Iris pigment epithelial cell (primary cell): ENCODE data around the gene COMT.
"Not testable (repeated sequence)": the region's sequence is repeated elsewhere in the genome, so short reads cannot be mapped to it uniquely, and the experiment has no call there.

ENCODE experiments used
- DNase-seq: peaks from one replicate; pipeline ENCODE4 v3.0.0-alpha.2; 2011; ENCODE audit warnings: low read depth

The COMT gene

DNA sequence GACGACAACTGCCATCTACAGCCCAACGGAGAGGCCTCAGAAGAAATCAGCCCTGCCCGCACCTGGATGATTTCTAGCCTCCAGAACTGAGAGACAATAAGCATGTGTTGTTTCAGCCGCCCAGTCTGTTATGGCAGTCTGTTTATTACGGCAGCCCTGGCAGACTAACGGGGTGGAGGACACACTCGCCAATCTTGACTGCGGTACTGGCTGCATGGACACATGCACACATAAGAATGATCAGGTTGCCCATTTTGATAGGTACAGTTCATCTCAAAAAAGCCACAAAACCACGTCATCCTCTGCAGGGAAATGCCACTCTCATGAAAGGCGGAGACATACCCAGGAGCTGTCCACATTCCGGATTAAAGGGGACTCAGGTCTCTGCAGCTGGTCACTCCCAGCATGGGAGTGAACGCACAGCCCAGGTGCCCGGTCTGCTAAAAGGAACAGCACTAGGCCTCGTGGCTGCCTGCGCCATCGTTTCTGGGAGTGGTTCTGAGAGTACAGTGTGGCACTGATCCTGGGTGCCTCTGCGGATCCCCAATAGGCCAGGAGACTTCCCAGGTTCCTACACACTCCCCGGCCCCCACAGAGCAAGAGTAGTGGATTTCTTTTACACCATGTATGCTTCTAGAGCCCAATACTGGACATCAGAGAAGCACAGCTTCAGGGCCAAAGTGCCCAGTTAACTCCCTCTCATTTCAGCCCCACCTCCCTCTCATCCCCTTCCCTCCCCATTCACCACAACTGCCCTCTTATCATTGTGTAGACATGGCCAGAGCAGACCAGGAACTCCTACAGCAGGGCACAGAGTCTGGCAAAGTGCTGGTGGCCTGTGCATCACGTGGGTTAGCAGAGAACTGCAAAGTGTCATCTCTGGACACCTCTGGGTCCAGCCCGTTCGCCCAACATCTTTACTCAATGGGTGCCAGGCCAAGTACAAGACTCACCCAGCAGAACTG lies 11.7 kb upstream of the COMT start:
- no peak for DNase-seq

DNA sequence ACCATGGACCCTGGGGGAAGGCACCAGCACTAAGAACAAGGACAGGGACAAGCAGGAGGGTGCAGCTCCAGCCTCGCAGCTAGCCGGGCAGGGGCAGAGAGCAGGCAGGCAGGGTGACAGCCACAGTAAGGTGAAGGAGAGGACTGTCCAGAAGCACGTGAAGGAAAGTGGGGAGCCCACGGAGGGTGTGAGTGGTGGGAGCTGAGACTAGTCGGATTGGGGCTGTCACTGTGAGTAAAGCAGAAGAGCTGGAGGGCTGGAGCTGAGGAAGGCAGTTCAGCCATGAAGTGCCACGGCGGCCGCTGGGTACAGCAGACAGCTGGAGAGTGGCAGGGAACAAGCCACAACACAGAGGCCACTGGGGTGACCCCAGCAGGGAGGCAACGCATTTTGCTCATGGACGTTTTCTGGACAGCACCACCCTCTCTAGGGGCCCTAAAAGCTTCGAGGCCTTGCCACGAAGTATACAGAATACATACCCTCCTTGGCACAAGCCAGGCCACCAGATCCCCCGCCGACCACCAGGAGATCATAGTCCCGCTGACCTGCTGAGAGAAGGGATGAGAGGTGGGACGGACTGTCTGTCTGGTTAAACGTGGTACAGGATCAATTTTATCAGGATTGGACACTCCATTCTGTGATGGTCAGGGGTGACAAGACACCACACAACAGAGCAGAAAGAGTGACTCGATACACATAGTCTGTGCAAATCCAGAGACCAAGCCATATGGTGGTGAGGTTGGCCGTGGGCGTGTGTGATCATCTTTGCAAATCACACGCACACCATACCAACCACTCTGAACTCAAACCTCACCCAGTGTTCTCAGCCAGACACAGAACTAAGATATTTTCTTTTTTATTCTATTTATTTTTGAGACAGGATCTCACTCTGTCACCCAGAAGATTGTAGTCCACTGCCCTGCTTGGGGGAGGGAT lies 10.8 kb upstream of the COMT start:
- no peak for DNase-seq

DNA sequence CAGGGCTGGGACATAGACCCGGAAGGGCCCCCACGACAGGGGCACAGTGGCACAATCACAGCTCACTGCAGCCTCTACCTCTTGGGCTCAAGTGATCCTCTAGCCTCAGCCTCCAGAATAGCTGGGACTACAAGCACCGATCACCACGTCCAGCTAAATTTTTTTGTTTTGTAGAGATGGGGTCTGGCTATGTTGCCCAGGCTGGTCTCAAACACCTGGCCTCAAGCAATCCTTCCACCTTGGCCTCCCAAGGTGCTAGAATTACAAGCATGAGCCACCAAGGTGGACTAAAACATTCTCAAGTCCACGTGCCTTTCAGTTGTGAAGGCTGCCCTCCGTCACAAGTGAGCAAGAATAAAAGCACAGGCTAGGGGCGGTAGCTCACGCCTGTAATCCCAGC lies 10.1 kb upstream of the COMT start:
- no peak for DNase-seq

DNA sequence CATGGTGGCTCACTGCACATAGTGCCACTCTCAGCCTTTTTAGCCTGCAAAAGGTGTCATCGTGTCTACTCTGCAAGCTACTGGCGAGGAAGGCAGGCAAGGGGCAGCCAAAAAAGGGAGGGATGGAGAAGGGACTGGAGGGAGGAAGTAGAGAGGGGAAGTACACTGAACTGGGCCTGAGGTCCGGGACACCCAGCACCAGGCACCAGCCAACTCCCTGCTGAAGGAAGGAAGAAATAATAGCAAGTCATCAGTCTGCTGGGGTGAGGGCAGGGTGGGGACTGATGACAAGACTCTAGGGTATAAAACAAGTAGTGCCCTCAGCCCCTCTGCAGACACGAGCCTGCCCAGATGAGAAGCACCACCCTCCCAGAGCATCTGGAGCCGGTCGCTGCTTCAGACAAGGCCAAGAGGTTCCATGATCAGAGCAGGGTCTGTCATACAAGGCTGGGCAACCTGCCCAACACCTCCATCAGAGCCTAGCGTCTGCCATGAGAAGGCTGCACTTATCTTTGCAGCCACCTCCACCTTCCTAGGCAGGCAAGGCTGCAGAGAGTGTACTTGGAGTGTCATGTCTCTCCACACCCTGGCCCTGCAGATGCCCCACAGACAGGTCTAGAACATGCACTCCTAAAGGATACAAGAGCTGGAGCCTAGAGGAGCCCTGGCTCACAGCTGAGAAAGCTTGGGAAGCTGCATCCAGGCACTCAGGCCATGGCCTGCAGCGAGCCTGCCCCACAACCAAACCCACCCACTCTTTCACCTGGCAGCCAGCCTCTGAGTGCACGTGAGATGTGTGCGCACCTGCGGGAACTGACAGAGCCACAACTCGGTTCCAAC lies 9.0 kb upstream of the COMT start:
- no peak for DNase-seq

DNA sequence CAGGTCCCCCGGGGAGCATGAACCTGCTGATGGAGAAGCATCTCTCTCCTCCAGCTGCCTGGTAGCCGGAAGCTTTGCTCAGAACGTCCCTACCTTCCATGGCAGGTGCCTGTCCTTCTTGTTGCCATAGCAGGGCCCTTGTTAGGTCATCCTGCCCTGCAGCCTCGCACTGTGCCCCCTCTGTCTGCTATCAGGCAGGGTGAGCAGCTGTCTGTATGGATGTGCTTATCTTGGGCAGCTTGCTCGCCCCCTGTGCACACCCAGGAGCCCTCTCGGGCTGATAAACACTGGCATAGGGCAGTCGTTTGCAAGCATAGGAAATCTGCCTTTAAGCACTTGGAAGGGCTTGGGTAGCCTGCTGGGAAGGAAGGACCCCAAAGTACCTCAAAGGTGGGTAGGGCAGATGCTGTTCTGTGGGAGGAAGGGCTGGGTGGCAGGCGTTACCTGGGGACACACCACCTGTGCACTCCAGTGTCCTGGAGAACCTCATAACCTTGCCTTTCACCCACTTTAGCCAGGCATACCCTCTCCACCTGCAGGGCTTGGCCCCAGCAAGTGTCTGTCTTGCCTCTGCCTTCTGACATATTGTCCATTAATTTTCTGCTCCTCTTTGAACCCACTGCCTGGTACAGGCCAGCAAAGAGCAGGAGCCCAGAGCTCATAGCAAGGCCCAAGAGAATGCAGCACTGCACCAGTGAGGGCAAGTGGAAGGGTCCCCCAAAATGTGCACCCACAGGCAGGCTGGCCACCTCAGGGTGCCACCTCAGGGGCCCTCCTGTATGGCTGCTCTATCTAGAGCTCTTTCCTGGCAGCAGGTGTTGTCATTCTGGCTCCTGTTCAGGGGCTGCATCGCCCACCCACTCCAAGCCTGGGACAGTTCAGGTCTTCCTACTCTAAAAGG lies 8.0 kb upstream of the COMT start:
- DNase-seq = no peak

DNA sequence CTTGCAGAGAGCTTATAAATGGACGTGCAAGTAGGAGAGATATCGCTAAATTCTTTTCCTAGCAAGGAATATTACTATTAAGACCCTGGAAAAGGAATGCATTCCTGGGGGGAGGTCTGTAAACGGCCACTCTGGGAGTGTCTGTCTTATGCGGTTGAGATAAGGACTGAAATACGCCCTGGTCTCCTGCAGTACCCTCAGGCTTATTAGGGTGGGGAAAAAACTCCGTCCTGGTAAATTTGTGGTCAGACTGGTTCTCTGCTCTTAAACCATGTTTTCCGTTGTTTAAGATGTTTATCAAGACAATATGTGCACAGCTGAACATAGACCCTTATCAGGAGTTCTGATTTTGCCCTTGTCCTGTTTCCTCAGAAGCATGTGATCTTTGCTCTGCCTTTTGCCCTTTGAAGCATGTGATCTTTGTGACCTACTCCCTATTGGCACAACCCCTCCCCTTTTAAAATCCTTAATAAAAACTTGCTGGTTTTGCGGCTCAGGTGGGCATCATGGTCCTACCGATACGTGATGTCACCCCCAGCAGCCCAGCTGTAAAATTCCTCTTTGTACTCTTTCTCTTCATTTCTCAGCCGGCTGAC lies 6.4 kb upstream of the COMT start:
- not testable (repeated sequence) for DNase-seq

DNA sequence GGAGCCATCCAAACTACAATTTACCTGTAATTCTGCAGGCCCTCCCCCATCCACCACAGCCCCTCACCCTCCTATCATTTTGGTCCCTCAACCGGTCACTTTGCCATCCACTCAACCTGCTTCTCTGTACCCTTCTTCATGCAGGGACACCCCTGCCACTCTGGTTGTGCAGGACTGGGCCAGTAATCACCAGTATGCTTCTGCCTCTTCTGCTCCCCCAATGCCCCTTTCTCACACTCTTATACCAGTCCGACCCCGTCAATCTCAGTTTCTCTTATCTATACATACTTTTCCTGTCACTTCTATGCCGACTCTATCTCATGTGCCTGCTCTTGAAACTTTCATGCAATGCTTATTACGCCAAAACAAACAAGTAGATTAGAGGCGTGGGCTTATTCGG lies 5.1 kb upstream of the COMT start:
- no peak for DNase-seq

DNA sequence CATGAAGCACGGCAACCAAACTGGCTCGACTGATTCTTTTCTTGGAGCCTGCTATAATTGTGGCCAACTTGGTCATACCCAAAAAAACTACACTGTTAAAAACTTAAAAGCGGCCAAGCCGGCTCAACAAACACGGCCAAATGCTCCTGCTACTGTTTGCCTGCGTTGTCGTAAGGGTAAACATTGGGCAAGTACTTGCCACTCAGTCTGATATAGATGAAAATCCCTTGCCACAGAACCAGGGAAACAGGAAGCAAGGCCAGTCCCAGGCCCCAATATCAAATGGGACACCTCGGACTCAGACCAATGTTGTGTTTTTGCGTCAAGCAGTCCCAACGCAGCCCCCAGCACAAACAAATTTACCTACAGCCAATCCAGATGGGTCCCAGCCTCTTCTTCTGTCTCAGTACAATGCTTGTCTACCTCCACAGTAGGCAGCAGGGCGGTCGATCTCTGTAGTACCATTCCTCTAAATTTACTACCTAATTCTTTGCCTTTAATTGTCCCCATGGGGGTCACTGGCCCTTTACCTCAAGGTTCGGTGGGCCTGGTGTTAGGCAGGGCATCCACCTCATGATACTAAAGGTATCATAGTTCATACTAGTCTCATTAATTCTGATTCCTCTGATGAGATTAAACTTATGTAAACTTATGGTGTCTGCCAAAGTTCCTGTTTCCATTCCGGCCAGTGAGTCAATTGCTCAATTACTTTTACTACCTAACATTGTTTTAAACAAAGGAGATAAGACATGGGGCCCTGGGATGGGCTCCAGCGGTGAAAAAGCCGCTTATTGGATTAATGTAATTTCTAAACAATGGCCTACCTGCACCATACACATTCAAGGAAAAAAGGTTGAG lies 3.7 kb upstream of the COMT start:
- peak; percentile 60 for DNase-seq

DNA sequence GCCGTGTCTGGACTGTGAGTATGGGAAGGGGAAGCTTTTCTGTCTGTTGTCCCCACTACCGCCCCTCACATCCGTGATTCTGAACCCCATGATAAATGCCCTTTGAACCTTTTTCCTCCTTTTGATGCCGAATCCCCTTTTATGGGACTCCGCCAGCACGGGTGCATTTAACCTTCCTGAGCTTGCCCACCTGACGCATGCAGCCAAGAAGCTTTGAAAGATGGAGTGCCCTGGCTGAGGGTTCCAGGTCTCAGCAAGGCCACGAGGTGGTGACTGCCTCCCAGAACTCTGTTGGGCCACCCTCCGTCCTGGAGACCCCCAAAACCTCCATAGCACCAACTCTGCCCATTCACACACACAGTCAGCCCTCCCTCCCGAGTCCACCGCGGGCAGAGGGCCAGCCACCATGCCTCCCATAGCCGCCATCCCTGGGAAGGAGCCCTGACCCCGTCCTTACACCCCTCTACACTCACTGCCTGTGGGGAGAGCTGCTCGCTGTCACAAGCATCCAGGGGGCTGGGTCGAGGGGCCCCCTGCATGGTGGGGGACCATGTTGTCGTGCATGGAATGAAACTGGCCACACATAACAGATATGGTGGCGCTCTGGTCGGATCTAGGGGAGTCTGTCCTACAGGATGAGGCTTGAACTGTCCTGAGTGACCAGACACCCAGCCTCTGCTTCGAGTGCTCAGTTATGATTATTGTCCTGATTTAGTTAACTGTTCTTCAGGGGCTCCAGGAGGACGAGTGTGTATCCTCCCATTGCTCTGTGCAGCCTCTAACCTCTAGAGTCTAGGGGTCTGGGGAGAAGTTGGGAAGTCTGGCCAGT lies 822 bp upstream of the COMT start:
- no peak for DNase-seq

DNA sequence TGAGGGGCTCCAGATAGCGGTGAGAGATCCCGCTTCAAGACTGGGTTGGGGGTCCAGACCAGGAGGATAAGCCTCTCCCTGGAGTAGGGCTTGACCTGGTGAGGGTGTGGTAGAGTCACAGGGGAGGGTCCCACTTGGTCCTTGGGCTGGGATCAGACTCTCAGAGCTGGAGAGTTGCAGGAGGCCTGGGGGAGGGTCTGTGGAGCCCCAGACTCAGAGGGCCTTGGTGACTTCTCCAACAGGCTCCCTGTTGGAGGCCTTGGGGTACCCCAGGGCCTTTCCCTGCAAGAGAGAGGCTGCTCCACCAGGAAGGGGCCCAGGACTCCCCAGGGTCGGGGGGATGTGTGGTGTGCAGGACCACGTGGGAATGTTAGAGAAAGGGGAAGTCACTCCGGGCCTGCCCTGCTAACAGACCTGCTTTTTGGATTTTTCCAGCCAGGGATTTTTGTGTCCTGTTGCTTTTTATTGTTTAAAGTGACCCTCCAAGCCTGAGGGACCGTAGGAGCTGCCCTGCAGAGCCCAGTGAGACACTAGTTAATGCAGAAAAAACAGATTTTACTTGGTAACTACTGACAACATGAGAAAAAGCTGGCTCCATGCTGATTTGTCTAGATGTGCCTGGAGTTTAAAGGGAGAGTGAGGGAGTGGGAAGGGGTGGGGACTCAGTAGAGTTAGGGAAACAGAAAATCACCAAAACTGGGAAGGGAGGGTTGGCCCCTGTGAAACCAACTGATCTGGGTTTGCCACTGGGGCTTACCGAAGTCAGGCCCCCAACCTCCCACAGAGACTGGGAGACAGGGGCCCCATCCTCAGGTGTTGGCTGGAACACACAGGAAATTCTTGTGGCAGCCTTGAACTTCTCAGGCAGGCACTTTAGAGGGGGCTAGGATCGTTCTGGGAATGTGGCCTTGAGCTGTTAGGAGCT lies 847 bp downstream of the COMT start:
- DNase-seq = peak; percentile 79

DNA sequence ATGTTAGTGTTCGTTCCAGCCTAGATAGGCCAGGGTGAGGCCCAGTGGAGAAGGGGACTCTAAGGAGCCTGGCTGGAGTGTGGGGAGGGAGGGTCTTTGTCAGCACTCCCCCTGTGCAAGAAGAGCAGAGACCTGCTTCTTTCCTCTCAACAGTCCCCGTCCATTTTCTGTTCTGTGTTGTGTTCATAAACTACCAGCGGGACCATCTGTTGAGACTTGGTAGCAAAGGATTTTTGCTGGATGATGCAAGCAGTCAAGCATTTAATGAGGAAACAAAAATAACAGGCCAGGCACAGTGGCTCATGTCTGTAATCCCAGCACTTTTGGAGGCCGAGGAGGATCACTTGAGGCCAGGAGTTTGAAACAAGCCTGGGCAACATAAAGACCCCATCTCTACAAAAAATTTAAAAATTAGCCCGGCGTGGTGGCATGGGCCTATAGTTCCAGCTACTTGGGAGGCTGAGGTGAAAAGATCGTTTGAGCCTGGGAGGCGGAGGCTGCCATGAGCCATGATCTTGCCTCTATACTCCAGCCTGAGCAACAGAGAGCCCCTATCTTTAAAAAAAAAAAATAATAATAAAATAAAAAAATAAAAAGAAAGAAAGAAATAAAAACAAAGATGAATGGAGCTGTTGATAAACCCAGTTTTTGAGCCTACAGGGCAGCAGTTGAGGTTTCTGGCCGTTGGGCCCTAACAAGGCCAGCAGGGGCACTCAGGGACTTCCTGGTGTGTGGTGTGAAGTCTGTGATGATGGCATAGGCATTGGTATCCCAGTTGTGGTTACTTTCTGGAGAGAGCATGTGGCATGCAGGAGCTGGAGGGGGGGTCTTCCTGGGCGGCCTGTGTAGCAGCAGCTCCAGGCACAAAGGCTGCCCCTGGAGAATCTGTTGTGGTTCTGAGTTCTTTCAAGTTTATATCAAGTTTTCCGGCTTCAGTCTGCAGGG lies 1.8 kb downstream of the COMT start:
- DNase-seq = peak; percentile 94

DNA sequence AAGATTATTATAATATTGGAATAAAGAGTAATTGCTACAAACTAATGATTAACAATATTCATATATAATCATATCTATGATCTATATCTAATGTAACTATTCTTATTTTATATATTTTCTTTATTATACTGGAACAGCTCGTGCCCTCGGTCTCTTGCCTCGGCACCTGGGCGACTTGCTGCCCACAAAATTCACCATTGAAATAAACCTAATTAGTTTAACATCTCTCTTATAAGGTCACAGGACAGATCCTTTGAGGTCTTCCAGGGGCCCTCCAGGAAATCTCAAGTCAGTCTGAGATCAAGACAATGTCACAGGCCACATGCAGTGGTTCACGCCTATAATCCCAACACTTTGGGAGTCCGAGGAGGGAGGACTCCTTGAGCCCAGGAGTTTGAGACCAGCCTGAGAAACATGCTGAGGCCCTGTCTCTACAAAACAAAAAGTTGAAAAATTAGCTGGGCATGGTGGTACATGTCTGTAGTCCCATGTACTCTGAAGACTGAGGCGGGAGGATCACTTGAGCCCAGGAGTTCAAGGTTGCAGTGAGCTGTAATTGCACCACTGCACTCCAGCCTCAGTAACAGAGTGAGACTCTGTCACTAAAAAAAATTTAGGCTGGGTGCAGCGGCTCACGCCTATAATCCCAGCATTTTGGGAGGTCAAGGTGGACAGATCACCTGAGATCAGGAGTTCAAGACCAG lies 6.6 kb downstream of the COMT start:
- DNase-seq = no peak

DNA sequence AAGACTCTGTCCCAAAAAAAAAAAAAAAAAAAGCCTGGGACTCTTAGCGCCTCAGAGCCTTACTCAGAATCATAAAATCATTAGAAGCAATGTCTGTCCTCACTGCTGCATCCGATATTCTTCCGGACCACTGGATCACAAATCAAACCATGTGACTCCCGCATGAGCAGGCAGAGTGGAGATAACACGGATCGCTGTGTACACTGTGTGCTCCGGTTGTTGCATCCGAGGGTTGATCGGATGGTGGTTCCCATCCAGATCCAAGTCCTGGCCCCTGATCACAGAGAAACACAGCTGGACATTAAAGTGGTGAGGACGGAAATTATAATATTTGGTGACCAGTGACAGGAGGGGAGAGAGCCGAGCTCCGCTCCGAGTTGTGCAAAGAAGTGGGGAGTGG lies 9.8 kb downstream of the COMT start:
- no peak for DNase-seq

DNA sequence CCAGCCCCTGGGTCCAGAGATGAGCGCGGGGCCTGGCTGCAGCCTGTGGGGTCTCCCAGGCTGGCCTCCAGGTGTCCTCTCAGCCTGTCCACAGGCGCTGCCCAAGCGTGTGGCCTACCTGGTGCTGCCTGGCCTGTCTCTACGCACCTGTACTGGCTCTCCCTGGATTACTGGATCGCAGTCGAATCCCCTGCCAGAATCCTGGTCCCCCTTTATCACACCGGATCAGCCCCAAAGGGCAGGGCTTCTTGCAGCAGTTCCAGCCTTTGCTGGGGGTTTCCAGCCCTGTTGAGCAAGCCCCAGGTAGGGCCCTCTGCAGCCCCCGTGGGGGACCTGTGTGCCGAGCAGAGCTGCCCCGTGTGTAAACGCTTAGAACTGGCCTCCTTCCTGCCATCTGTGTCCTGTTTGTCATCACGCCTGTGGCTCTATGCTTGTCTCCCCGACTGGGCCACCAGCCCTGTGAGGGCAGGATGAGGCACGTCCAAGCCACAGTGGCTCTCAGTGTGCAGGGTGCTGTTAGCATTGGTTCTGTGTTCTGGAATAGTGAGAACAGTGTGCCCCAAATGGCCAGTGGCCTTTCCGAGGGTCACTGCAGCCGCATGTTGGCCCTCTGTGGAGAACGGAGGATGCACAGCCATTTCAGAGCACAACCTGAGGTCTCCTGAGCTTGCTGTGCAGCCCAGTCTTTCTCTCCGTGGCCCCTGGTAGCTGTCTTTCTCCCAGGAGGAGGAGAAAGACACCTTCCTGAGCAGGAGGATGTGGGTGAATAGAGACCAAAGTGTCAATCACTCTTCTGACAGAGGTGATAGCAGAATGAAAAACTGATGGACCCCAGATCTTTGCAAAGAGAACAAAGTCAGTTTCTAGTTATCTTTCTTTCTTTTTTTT lies 13.9 kb downstream of the COMT start:
- DNase-seq = no peak

DNA sequence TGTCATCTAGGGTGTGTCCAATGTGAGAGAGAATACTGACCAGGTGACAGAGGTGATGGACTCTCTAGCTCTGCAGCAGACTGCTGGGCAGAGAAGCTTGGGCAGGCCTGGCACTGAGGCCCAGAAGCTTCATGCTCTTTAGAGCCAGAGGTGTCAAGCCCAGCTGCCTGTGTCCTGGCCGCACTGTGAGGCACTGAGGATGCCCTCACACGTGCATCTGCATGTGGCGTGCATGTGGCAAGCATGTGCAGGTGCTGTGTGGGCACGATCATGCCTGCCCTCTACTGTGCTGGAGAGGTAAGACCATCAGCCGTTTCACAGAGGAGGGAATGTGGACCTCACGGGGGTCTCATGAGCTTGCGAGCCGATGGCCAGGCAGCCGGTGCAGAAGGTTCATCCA lies 15.9 kb downstream of the COMT start:
- DNase-seq = no peak
